ENCODE data around the gene SLC18A3.

GRCh38 chr10:49621561-49621960, 11.5 kb downstream of the SLC18A3 start:
- TF ChIP-seq CTCF (IDR thresholded peaks at IDR 0.05), result no peak
- TF ChIP-seq ELF1 (IDR thresholded peaks at IDR 0.05), result no peak
- TF ChIP-seq YY1 (IDR thresholded peaks at IDR 0.05; ENCODE audit: low read depth), result no peak
- TF ChIP-seq RAD21 (IDR thresholded peaks at IDR 0.05; ENCODE audit: low read length), result no peak
- no peak for TF ChIP-seq SIN3A (IDR thresholded peaks at IDR 0.05; ENCODE audit: borderline replicate concordance, low read depth, low read length)
- TF ChIP-seq JUND (IDR thresholded peaks at IDR 0.05), result no peak
- TF ChIP-seq RFX5 (IDR thresholded peaks at IDR 0.05; ENCODE audit: low read length), result no peak
- no peak for TF ChIP-seq GABPA (IDR thresholded peaks at IDR 0.05; ENCODE audit: low read depth)
- no peak for TF ChIP-seq SMC3 (IDR thresholded peaks at IDR 0.05; ENCODE audit: low read depth, low read length)
- TF ChIP-seq REST (IDR thresholded peaks at IDR 0.05; ENCODE audit: low read depth, low read length), result no peak
- TF ChIP-seq MXI1 (IDR thresholded peaks at IDR 0.05; ENCODE audit: low read depth, low read length), result no peak
- TF ChIP-seq ZBTB33 (IDR thresholded peaks at IDR 0.05; ENCODE audit: borderline replicate concordance, low read depth), result no peak
